Heart right ventricle (tissue), 16 donors: ENCODE measurements around the gene MIGA2. TPM values are rescaled to one million over a fixed set of nuclear protein-coding genes. Genes with fewer than 3 reads are reported as not detected.

Experiments used
- ATAC-seq, 8 donors: fragments of 200-7000 bp; cut with Tn5 transposase; one replicate each; pipeline ENCODE4 v1.9.1; 2020; ENCODE audit warnings: mild to moderate bottlenecking in 8 of 8, moderate library complexity in 8 of 8, moderate number of reproducible peaks in 1 of 8
- DNase-seq, 2 donors: peaks; one replicate each; pipeline ENCODE4 v3.0.0-alpha.2; 2020
- H3K27ac ChIP-seq, 10 donors: fragments of 200-600 bp; sonication (generic) in 2 of 10; one replicate each; pipeline versions ENCODE4 v1.5.0 to v1.8.0; 2020 to 2022; ENCODE audit warnings: mild to moderate bottlenecking in 3 of 10
- H3K27me3 ChIP-seq, 7 donors: fragments of 200-600 bp; one replicate each; pipeline ENCODE4 v1.8.0; 2021 to 2022; ENCODE audit warnings: mild to moderate bottlenecking in 2 of 7
- H3K36me3 ChIP-seq, 9 donors: fragments of 200-600 bp; sonication (generic) in 1 of 9; one replicate each; pipeline versions ENCODE4 v1.5.0 to v1.8.0; 2020 to 2022; ENCODE audit warnings: mild to moderate bottlenecking in 2 of 9
- H3K4me1 ChIP-seq, 9 donors: fragments of 200-600 bp; sonication (generic) in 1 of 9; one replicate each; pipeline versions ENCODE4 v1.5.0 to v1.8.0; 2020 to 2022; ENCODE audit warnings: mild to moderate bottlenecking in 4 of 9
- H3K4me3 ChIP-seq, 10 donors: fragments of 200-600 bp; sonication (generic) in 2 of 10; one replicate each; pipeline versions ENCODE4 v1.5.0 to v1.8.0; 2020 to 2022; ENCODE audit warnings: mild to moderate bottlenecking in 7 of 10, moderate library complexity in 2 of 10
- H3K9me3 ChIP-seq, 11 donors: fragments of 200-600 bp in 10 of 11; sonication (generic) in 2 of 11; one replicate each; pipeline versions ENCODE4 v1.5.0 to v1.8.0; 2013 to 2022; ENCODE audit warnings: mild to moderate bottlenecking in 2 of 11, control low read depth in 1 of 11, moderate library complexity in 1 of 11
- WGBS, 2 donors: extraction: QIAGEN DNeasy Blood & Tissue Kit; methylation state at CpG; one replicate each; pipeline ENCODE4 v1.1.7; 2013; ENCODE audit warnings: inconsistent platforms in 1 of 2; 5-methylcytosine and 5-hydroxymethylcytosine counted together
- intact Hi-C, 10 donors: fragments of 100-400 bp; cut with DNase I; formaldehyde crosslinking; loops; one replicate each; pipeline versions ENCODE4 v1.11.1 to v1.14.2; 2022
- polyA plus RNA-seq, 2 donors: library from polyadenylated mRNA; stranded (reverse); fragments of 200-250 nt; gene quantifications; one replicate each; pipeline ENCODE4 v1.2.3, GENCODE V29; 2013
- total RNA-seq, 10 donors: library from RNA; stranded (reverse); fragmentation: NEBNext Ultra II Directional in 3 of 10; extraction: Animal tissue kit (Norgen Biotek cat#: 25700) in 3 of 10; gene quantifications; one replicate each; pipeline versions ENCODE4 v1.2.1 to v1.2.4, GENCODE V29; 2021 to 2023
- TF ChIP-seq, protein P1 (sequence below), 9 donors: fragments of 200-600 bp; sonication (generic) in 2 of 9; IDR thresholded peaks; one replicate each; pipeline versions ENCODE4 v1.5.0 to v1.8.0; 2021 to 2022; ENCODE audit warnings: antibody characterized with exemption in 9 of 9, mild to moderate bottlenecking in 5 of 9, moderate library complexity in 1 of 9
- donor health status: Arrhythmogenic right ventricular cardiomyopathy.
- donor health status: ischemic (EF 13 %, LVEDD 7.1; RV severe dilation, severe dysfunction).
- donor health status: healthy with polysubstance abuse.
- donor health status: DM: no; HTN: yes; CAD: no.
- donor health status: DM: no; HTN: no; CAD: no.
- donor health status: ischemic (EF 25% LVEDD 6.9; RV normal size, moderate dysfunction).
- donor health status: ischemic (EF 25% LVEDD 5.7; RV mildly dilated, moderate dysfunction).
- donor health status: healthy.
- donor health status: DM: yes; HTN: yes; CAD: no.
- donor health status: Ischemic cardiomyopathy.
- donor health status: ischemic (EF 35%, LVEDD 5.7; RV mildly dilated, moderate dysfunction).
- donor health status: nonischemic (EF 11% LVEDD 7.7; RV severe dilation, severe dysfunction).
- donor health status: DM: yes; HTN: yes; CAD: no.
- donor health status: PGD.
- donor health status: ischemic (EF 29% LVEDD 5.4; RV normal size, mild dysfunction).
- donor health status: nonischemic (EF 23%, LVEDD 6.1; RV moderate dilation, normal function).

The MIGA2 gene
- total and polyA plus RNA-seq, 12 donors, result 30.4 to 46.0 (median 35.9) TPM

GRCh38 chr9:129077236-129077635 lies 40.8 kb downstream of the MIGA2 start:
- Histone ChIP-seq H3K4me1 (peaks cover 9 to 19% (median 14%) of the 10 kb centered on the region in 9 donors), H3K4me3 (no peak overlapping the region), H3K36me3 (no peaks in the 10 kb centered on the region), H3K27me3 (no peaks in the 10 kb centered on the region), H3K27ac (no peak overlapping the region), H3K9me3 (no peaks in the 10 kb centered on the region)
- DNase-seq, result no peak
- no peak for ATAC-seq
- TF ChIP-seq, protein P1, sequence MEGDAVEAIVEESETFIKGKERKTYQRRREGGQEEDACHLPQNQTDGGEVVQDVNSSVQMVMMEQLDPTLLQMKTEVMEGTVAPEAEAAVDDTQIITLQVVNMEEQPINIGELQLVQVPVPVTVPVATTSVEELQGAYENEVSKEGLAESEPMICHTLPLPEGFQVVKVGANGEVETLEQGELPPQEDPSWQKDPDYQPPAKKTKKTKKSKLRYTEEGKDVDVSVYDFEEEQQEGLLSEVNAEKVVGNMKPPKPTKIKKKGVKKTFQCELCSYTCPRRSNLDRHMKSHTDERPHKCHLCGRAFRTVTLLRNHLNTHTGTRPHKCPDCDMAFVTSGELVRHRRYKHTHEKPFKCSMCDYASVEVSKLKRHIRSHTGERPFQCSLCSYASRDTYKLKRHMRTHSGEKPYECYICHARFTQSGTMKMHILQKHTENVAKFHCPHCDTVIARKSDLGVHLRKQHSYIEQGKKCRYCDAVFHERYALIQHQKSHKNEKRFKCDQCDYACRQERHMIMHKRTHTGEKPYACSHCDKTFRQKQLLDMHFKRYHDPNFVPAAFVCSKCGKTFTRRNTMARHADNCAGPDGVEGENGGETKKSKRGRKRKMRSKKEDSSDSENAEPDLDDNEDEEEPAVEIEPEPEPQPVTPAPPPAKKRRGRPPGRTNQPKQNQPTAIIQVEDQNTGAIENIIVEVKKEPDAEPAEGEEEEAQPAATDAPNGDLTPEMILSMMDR (IDR thresholded peaks at IDR 0.05), result no peak
- intact Hi-C loops, result no loop called here
- WGBS, 2 donors, result 89 to 94% methylated on average over 10 of the region's 10 CpGs

- Histone ChIP-seq H3K4me3 (no peak overlapping the region), H3K4me1 (peaks cover 11 to 29% (median 19%) of the 10 kb centered on the region in 9 donors), H3K36me3 (no peaks in the 10 kb centered on the region), H3K27me3 (no peaks in the 10 kb centered on the region), H3K27ac (no peak overlapping the region), H3K9me3 (no peaks in the 10 kb centered on the region)
- intact Hi-C loops, result no loop called here
- 83 to 84% methylated on average over 18 of the region's 18 CpGs for WGBS, 2 donors
- DNase-seq (no peak), ATAC-seq (no peak)
- TF ChIP-seq, protein P1 (IDR thresholded peaks at IDR 0.05), result no peak
These were observed 42.5 kb downstream of the MIGA2 start for GRCh38 chr9:129078691-129079503.

GRCh38 chr9:129079829-129080228 lies 43.4 kb downstream of the MIGA2 start:
- Histone ChIP-seq H3K4me3 (peak overlapping the region in 4 of 10 donors; percentile 74 to 98 (median 96)), H3K27me3 (no peaks in the 10 kb centered on the region), H3K4me1 (peaks cover 11 to 29% (median 19%) of the 10 kb centered on the region in 9 donors), H3K36me3 (peaks cover 0 to 7% (median under 1%) of the 10 kb centered on the region in 9 donors), H3K27ac (no peak overlapping the region), H3K9me3 (no peaks in the 10 kb centered on the region)
- intact Hi-C loops, result loop anchor here in 1 of 10 donors (2.0 kb wide), 1 partner anchor 43 kb away; the partner anchor contains the start of gene MIGA2
- WGBS, 2 donors, result 86 to 88% methylated on average over 13 of the region's 13 CpGs
- TF ChIP-seq, protein P1 (IDR thresholded peaks at IDR 0.05), result no peak
- ATAC-seq (no peak), DNase-seq (no peak)

GRCh38 chr9:129080298-129080600 lies 43.8 kb downstream of the MIGA2 start:
- intact Hi-C loops, result loop anchor here in 1 of 10 donors (2.0 kb wide), 1 partner anchor 43 kb away; the partner anchor contains the start of gene MIGA2
- DNase-seq (no peak), ATAC-seq (no peak)
- Histone ChIP-seq H3K36me3 (peaks cover 0 to 11% (median 5%) of the 10 kb centered on the region in 9 donors), H3K4me1 (peaks cover 11 to 29% (median 19%) of the 10 kb centered on the region in 9 donors), H3K27ac (peak overlapping the region in 3 of 10 donors; percentile 39 to 90 (median 47)), H3K4me3 (peak overlapping the region; percentile 40 to 98 (median 76)), H3K27me3 (no peaks in the 10 kb centered on the region), H3K9me3 (no peaks in the 10 kb centered on the region)
- TF ChIP-seq, protein P1 (IDR thresholded peaks at IDR 0.05), result no peak
- 5 to 6% methylated on average over 12 of the region's 12 CpGs for WGBS, 2 donors
